NT2/D1 (cell line): ENCODE data around the gene RASSF6.
"Not testable (repeated sequence)": the region's sequence is repeated elsewhere in the genome, so short reads cannot be mapped to it uniquely, and the experiment has no call there.

Experiments
- DNase-seq: peaks from one replicate; pipeline ENCODE4 v3.0.0-alpha.2; 2011; ENCODE audit warnings: low read depth, low spot score
- H3K27me3 ChIP-seq: 2 replicates; pipeline ENCODE4 v1.6.0; 2011; ENCODE audit warnings: mild to moderate bottlenecking; ENCODE audit not compliant: insufficient read length, insufficient read depth
- H3K36me3 ChIP-seq: 2 replicates; pipeline ENCODE4 v1.6.1; 2011; ENCODE audit warnings: mild to moderate bottlenecking, low read length, mixed read lengths; ENCODE audit not compliant: insufficient read depth, insufficient read length
- H3K4me1 ChIP-seq: 2 replicates; pipeline ENCODE4 v1.5.1; 2011; ENCODE audit not compliant: insufficient read depth, insufficient read length
- H3K4me3 ChIP-seq: 2 replicates; pipeline ENCODE4 v1.5.1; 2011; ENCODE audit warnings: low read depth; ENCODE audit not compliant: insufficient read length
- H3K9ac ChIP-seq: 2 replicates; pipeline ENCODE4 v1.6.0; 2011; ENCODE audit warnings: low read depth; ENCODE audit not compliant: insufficient read length
- H3K9me3 ChIP-seq: 2 replicates; pipeline ENCODE4 v1.5.1; 2011; ENCODE audit warnings: mild to moderate bottlenecking, low read length; ENCODE audit not compliant: insufficient read depth
- SUZ12 ChIP-seq: IDR thresholded peaks from 2 replicates; pipeline ENCODE4 v1.6.1; 2011; ENCODE audit not compliant: insufficient read length, insufficient read depth; ENCODE audit errors: extremely low read depth
- YY1 ChIP-seq: IDR thresholded peaks from 2 replicates; pipeline ENCODE4 v1.6.1; 2011; ENCODE audit not compliant: insufficient read length, insufficient read depth
- ZNF274 ChIP-seq: IDR thresholded peaks from 2 replicates; pipeline ENCODE4 v1.6.1; 2011; ENCODE audit warnings: mild to moderate bottlenecking, low read depth, low read length

Gene RASSF6

DNA sequence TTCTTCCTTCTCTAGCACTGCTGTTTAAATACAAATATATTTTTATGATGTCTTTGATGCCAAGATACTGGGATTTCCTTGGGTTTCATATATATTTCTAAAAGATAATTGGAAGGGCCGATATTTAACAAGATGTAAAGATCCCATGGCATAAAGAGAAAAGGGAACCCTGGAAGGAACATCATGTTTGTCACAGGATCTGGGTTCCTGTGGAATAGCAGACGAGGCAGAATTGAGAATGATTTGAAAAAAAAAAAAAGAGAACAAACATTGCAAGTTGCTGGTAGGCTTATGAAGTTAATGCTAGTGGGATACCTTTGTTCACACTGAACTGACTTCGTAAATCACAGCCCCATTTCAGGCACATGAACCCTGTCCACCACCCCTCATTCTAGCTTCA is 33.6 kb downstream of the RASSF6 start:
- no peaks in the 10 kb centered on the region for H3K4me1 ChIP-seq
- no peaks in the 10 kb centered on the region for H3K27me3 ChIP-seq
- no peak overlapping the region for H3K4me3 ChIP-seq
- H3K36me3 ChIP-seq: no peaks in the 10 kb centered on the region
- H3K9me3 ChIP-seq: no peaks in the 10 kb centered on the region
- DNase-seq: no peak
- no peak overlapping the region for H3K9ac ChIP-seq
- no peak for TF ChIP-seq YY1
- no peak for TF ChIP-seq SUZ12
- no peak for TF ChIP-seq ZNF274

DNA sequence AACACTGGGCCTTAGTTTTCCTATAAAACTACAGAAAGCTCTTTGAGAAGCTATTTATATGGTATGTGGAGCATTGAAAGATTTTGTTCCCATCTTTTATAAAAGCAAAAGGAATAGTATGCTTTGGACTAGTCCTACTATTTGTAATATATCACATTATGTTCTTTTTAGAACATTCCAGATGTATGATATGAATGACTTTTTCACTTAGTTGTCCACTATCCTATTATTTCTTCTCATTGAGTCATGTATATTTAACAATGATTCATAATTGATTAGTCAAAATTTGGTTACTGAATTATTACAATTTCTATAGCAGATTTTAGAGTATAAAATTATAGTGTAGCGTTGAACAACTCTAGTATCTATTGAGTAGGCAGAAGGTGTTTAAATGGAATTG is 34.2 kb downstream of the RASSF6 start:
- Histone ChIP-seq H3K4me3 (no peak overlapping the region), H3K36me3 (no peaks in the 10 kb centered on the region), H3K4me1 (no peaks in the 10 kb centered on the region), H3K9ac (no peak overlapping the region), H3K9me3 (no peaks in the 10 kb centered on the region), H3K27me3 (no peaks in the 10 kb centered on the region)
- TF ChIP-seq ZNF274 (no peak), YY1 (no peak), SUZ12 (no peak)
- DNase-seq: no peak

DNA sequence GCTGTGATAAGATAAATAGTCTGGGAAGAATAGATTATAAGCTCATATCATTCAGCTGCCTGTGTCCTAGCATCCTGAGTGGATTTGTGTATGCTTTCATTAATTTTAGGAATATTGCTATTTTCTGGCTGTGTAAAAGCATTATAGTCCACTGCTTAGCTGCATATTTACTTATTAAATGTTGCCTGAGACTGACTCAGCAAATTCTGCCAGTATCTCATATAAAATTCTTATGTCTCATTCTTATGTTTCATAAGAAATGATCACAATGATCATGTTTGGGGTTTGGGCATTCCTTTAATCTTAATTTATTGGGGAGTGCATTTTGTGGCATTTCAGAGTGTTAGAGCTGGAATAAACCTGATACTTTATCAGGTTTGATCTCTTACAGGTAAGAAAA is 34.9 kb downstream of the RASSF6 start:
- DNase-seq: no peak
- H3K4me3 ChIP-seq: no peak overlapping the region
- no peaks in the 10 kb centered on the region for H3K9me3 ChIP-seq
- TF ChIP-seq ZNF274 (no peak), SUZ12 (no peak), YY1 (no peak)
- H3K27me3 ChIP-seq: no peaks in the 10 kb centered on the region
- no peaks in the 10 kb centered on the region for H3K4me1 ChIP-seq
- H3K36me3 ChIP-seq: no peaks in the 10 kb centered on the region
- no peak overlapping the region for H3K9ac ChIP-seq

DNA sequence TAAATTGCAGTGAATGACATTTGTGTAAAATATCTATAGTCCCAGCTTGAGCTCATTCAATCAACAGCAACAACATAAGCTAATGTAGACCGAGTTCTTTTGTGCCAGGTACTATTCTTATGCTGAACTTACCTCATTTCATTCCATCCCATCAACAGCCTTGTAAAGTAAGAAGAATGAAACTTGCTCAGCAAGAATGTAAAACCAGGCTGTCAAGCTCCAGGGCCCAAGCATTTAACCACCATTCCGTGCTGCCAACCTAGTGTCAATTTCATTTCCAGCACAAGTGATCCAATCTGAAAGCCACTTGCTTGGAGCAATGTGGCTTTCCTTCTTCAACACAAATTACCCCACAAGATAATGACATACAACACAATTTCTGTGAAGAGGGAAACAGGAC is 36.6 kb downstream of the RASSF6 start:
- DNase-seq: no peak
- no peaks in the 10 kb centered on the region for H3K27me3 ChIP-seq
- no peaks in the 10 kb centered on the region for H3K9me3 ChIP-seq
- H3K9ac ChIP-seq: no peak overlapping the region
- H3K4me3 ChIP-seq: no peak overlapping the region
- H3K4me1 ChIP-seq: no peaks in the 10 kb centered on the region
- TF ChIP-seq YY1 (no peak), ZNF274 (no peak), SUZ12 (no peak)
- H3K36me3 ChIP-seq: no peaks in the 10 kb centered on the region

DNA sequence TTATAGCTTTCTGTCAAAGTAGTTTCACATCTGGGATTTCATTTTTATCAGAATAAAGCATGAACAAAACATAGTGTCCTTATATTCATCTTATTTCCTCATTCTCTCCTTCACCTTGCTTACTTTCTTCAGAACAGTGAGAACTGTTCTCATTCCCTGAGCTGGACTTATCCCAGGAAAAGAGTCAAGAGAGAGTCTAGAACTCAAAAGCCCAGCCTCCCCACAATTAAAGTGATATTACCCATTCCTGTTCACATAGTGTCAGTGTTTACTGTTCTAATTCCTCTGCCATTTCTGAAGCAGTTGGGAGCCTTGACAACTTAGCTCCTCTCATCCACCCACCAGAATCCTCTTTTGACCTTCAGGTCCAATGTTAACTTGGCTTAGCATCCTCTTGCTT is 42.9 kb downstream of the RASSF6 start:
- no peaks in the 10 kb centered on the region for H3K36me3 ChIP-seq
- no peak overlapping the region for H3K9ac ChIP-seq
- no peaks in the 10 kb centered on the region for H3K27me3 ChIP-seq
- TF ChIP-seq SUZ12: no peak
- no peak for TF ChIP-seq YY1
- TF ChIP-seq ZNF274: no peak
- no peak for DNase-seq
- peaks cover 4% of the 10 kb centered on the region for H3K4me1 ChIP-seq
- H3K9me3 ChIP-seq: no peaks in the 10 kb centered on the region
- H3K4me3 ChIP-seq: no peak overlapping the region

DNA sequence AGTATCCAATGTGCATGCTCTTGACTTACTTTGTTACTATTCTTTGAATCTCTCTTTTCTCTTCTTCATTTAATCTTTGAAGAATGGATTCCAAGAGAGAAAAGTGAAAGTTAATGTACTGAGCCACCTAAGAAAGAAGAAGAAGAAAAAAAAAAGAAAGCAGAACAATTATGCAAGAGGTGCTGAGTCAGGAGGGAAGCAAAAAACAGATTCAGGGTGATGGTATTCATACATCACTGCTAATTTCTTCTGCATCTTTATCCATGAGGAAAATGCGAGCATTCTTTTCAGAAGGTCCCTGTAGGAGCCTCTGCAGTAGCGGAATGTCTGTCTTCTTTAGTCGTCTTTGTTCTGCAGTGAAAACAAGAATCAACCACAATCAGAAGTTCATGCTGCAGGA is 43.9 kb downstream of the RASSF6 start:
- Histone ChIP-seq H3K27me3 (no peaks in the 10 kb centered on the region), H3K36me3 (no peaks in the 10 kb centered on the region), H3K4me3 (no peak overlapping the region), H3K9me3 (no peaks in the 10 kb centered on the region), H3K9ac (no peak overlapping the region), H3K4me1 (peaks cover 4% of the 10 kb centered on the region)
- no peak for DNase-seq
- TF ChIP-seq ZNF274 (no peak), SUZ12 (no peak), YY1 (no peak)

DNA sequence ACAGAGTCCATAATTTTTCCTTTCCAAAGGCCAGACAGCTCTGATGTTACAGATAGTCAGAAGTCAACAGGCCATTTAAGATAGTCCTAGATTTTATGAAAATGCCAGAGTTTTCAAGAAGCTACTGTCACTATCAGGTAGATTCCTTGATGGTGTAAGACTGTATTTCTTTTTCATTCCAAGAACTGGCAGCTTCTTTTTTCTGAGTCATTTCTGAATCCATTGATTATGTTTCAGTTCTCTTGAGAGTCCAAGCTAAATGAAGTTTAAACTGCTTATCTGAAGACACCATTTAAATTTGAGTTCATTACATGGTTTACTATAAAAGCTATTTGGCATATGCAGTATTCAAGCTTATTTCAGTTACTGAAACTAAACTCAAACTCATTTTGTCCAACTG is 44.6 kb downstream of the RASSF6 start:
- H3K9me3 ChIP-seq: no peaks in the 10 kb centered on the region
- no peak overlapping the region for H3K4me3 ChIP-seq

DNA sequence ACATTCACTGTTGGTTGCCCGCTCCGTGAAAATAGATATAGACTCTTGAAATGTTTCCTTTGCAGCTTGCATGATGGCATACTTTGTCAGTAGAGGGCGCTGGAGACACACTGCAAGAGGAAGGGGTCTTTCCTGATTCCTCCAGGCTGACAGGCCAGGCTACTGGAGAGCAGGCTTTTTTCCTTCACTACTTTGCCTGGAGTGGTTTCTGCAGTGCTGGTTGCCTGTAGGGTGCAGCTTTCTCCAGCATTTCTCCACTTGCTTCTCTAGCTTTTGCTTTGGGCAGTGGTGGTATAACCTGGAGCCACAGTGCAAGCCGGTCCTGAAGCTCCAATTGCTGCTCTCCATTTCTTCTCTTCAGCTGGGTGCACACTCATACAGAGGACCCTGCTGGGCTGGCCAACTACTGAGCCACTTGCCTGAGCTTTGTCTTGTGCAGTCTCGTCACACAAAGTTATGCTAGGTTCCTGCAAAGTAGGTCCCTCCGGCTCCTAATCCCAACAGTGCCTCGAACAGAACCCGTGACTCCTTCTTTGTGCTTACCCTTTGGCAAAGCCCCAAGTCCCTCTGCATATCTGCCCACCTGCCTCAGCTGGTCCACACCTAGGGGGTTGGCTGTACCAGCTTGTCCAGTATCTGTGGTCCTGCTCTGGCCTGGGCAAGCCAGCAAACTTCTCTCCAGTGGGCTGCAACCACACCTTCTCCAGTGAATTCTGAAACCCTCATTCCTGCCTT is 46.3 kb downstream of the RASSF6 start:
- no peak overlapping the region for H3K4me3 ChIP-seq
- H3K9me3 ChIP-seq: no peaks in the 10 kb centered on the region
- H3K4me1 ChIP-seq: peaks cover 4% of the 10 kb centered on the region
- no peaks in the 10 kb centered on the region for H3K36me3 ChIP-seq
- no peak for TF ChIP-seq YY1
- no peak for TF ChIP-seq SUZ12
- no peak for TF ChIP-seq ZNF274
- DNase-seq: peak; percentile 77
- no peak overlapping the region for H3K9ac ChIP-seq
- H3K27me3 ChIP-seq: no peaks in the 10 kb centered on the region

More for the DNA sequence above, 44.6 kb downstream of the RASSF6 start:
- Histone ChIP-seq H3K9ac (no peak overlapping the region), H3K4me1 (peaks cover 4% of the 10 kb centered on the region), H3K27me3 (no peaks in the 10 kb centered on the region), H3K36me3 (no peaks in the 10 kb centered on the region)
- TF ChIP-seq YY1: no peak
- DNase-seq: no peak

DNA sequence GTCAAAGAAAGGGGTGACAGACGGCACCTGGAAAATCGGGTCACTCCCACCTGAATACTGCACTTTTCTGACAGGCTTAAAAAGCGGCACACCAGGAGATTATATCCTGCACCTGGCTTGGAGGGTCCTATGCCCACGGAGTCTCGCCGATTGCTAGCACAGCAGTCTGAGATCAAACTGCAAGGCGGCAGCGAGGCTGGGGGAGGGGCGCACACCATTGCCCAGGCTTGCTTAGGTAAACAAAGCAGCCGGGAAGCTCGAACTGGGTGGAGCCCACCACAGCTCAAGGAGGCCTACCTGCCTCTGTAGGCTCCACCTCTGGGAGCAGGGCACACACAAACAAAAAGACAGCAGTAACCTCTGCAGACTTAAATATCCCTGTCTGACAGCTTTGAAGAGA is 69.4 kb downstream of the RASSF6 start:
- H3K9me3 ChIP-seq, H3K36me3 ChIP-seq, DNase-seq, H3K27me3 ChIP-seq, H3K4me1 ChIP-seq, H3K4me3 ChIP-seq, H3K9ac ChIP-seq: not testable (repeated sequence)
